GM13976 (cell line): ENCODE data around the gene HMGCS2.
A peak's percentile ranks its signal among the peaks of the same experiment; 100 is the strongest.

Experiments used
- DNase-seq: peaks from one replicate; pipeline ENCODE4 v3.0.0; 2012; ENCODE audit warnings: low spot score
- CTCF ChIP-seq: IDR thresholded peaks from 2 replicates; pipeline ENCODE4 v1.5.1; 2012; ENCODE audit warnings: borderline replicate concordance, mild to moderate bottlenecking; ENCODE audit not compliant: insufficient read depth; ENCODE audit errors: extremely low read depth, missing control alignments, control extremely low read depth
- in situ Hi-C: fragments of 300-500 bp; cut with MboI; formaldehyde crosslinking; loops from one replicate; pipeline ENCODE4 v1.12.0; 2022; ENCODE audit warnings: low sequenced_read_pairs, mixed read lengths, inconsistent platforms; ENCODE audit not compliant: unreplicated experiment

HMGCS2 gene

GRCh38 chr1:119747451-119747850 is 21.3 kb downstream of the HMGCS2 start:
- DNase-seq: no peak
- TF ChIP-seq CTCF: no peak
- in situ Hi-C loops: no loop called here

- no peak for DNase-seq
- in situ Hi-C loops: no loop called here
- TF ChIP-seq CTCF: no peak
Measured at GRCh38 chr1:119745034-119745433, 23.7 kb downstream of the HMGCS2 start.

GRCh38 chr1:119744598-119744942 is 24.1 kb downstream of the HMGCS2 start:
- in situ Hi-C loops: no loop called here
- no peak for DNase-seq

GRCh38 chr1:119743776-119744597 is 24.7 kb downstream of the HMGCS2 start:
- peak; percentile 84 for TF ChIP-seq CTCF
- peak; percentile 76 for DNase-seq

More at GRCh38 chr1:119744598-119744942, 24.1 kb downstream of the HMGCS2 start:
- TF ChIP-seq CTCF: no peak

GRCh38 chr1:119743308-119743707 is 25.4 kb downstream of the HMGCS2 start:
- in situ Hi-C loops: no loop called here
- no peak for TF ChIP-seq CTCF
- no peak for DNase-seq

More at GRCh38 chr1:119743776-119744597, 24.7 kb downstream of the HMGCS2 start:
- in situ Hi-C loops: no loop called here

- in situ Hi-C loops: no loop called here
- no peak for TF ChIP-seq CTCF
Measured at GRCh38 chr1:119742677-119743076, 26.0 kb downstream of the HMGCS2 start.

More at GRCh38 chr1:119742677-119743076, 26.0 kb downstream of the HMGCS2 start:
- DNase-seq: no peak
